B cell (primary cell): Measurements from ENCODE around the gene TMEM69.
"Not testable (repeated sequence)": the region's sequence is repeated elsewhere in the genome, so short reads cannot be mapped to it uniquely, and the experiment has no call there.

Experiments used
- EZH2 ChIP-seq: IDR thresholded peaks from 2 replicates; pipeline ENCODE4 v1.6.1; 2012; ENCODE audit warnings: borderline replicate concordance, low read depth, mild to moderate bottlenecking, moderate library complexity, low read length; ENCODE audit not compliant: insufficient read depth, poor library complexity, severe bottlenecking
- TF ChIP-seq, protein P1 (sequence below): fragments of 200-600 bp; IDR thresholded peaks from one replicate; pipeline ENCODE4 v1.8.0; 2022; ENCODE audit warnings: antibody characterized with exemption, mild to moderate bottlenecking

DNA sequence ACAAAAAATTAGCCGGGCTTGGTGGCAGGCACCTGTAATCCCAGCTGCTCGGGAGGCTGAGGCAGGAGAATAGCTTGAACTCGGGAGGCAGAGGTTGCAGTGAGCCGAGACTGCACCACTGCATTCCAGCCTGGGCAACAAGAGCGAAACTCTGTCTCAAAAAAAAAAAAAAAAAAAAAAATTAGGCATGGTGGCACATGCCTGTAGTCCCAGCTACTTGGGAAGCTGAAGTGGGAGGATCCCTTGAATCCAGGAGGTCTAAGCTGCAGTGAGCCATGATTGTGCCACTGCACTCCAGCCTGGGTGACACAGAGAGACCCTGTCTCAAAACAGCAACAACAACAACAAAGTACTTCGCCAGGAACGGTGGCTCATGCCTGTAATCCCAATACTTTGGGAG lies 11.4 kb upstream of the TMEM69 start:
- TF ChIP-seq, protein P1, sequence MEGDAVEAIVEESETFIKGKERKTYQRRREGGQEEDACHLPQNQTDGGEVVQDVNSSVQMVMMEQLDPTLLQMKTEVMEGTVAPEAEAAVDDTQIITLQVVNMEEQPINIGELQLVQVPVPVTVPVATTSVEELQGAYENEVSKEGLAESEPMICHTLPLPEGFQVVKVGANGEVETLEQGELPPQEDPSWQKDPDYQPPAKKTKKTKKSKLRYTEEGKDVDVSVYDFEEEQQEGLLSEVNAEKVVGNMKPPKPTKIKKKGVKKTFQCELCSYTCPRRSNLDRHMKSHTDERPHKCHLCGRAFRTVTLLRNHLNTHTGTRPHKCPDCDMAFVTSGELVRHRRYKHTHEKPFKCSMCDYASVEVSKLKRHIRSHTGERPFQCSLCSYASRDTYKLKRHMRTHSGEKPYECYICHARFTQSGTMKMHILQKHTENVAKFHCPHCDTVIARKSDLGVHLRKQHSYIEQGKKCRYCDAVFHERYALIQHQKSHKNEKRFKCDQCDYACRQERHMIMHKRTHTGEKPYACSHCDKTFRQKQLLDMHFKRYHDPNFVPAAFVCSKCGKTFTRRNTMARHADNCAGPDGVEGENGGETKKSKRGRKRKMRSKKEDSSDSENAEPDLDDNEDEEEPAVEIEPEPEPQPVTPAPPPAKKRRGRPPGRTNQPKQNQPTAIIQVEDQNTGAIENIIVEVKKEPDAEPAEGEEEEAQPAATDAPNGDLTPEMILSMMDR, result not testable (repeated sequence)
- not testable (repeated sequence) for TF ChIP-seq EZH2
